Adrenal gland (tissue), 12 donors: ENCODE results near the gene ELF1. TPM values are rescaled to one million over a fixed set of nuclear protein-coding genes. Genes with fewer than 3 reads are reported as not detected.

ENCODE experiments used
- DNase-seq, 7 donors: peaks; one replicate each; pipeline ENCODE4 v3.0.0-alpha.2; 2019 to 2020
- H3K27ac ChIP-seq, 5 donors: fragments of 200-600 bp; sonication (generic) in 4 of 5; 1 replicate in 3 of 5; 2 replicates in 2 of 5; pipeline versions ENCODE4 v1.5.1 to v1.8.0; 2016 to 2020; ENCODE audit warnings: mild to moderate bottlenecking in 1 of 5
- H3K27me3 ChIP-seq: fragments of 200-600 bp; 2 replicates; pipeline ENCODE4 v1.8.0; 2021
- H3K36me3 ChIP-seq, 2 donors: fragments of 200-600 bp; replicated peaks in 1 of 2; 1 replicate in 1 of 2; 2 replicates in 1 of 2; pipeline versions ENCODE4 v1.5.1 to v1.8.0; 2018 to 2022
- H3K4me1 ChIP-seq, 2 donors: fragments of 200-600 bp; replicated peaks in 1 of 2; 1 replicate in 1 of 2; 2 replicates in 1 of 2; pipeline versions ENCODE4 v1.5.1 to v1.8.0; 2018 to 2021
- H3K4me3 ChIP-seq, 4 donors: fragments of 200-600 bp; sonication (generic) in 3 of 4; one replicate each; pipeline ENCODE4 v1.5.1; 2016 to 2018
- H3K9me3 ChIP-seq, 3 donors: fragments of 200-600 bp; sonication (generic) in 1 of 3; replicated peaks in 1 of 3; 1 replicate in 2 of 3; 2 replicates in 1 of 3; pipeline versions ENCODE4 v1.5.1 to v1.8.0; 2016 to 2021
- POLR2A ChIP-seq, 2 donors: fragments of 450-650 bp; IDR thresholded peaks; one replicate each; pipeline ENCODE4 v1.6.1; 2017; ENCODE audit warnings: antibody characterized with exemption in 2 of 2, mild to moderate bottlenecking in 2 of 2, moderate library complexity in 1 of 2
- WGBS, 4 donors: extraction: QIAGEN DNeasy Blood & Tissue Kit in 2 of 4; methylation state at CpG; one replicate each; pipeline versions ENCODE4 v1.1.5 to v1.1.7; 2013 to 2017; 5-methylcytosine and 5-hydroxymethylcytosine counted together
- intact Hi-C, 2 donors: fragments of 100-400 bp; cut with DNase I; formaldehyde crosslinking; loops; one replicate each; pipeline versions ENCODE4 v1.14.1 to v1.15.0; 2022 to 2023
- polyA plus RNA-seq, 3 donors: library from polyadenylated mRNA; stranded (reverse); fragments of 200-250 nt in 2 of 3; fragments of 350-450 nt in 1 of 3; fragmentation: Illumina TruSeq in 1 of 3; extraction: RNeasy Lipid Tissue Mini Kit (QIAGEN cat#74804) in 1 of 3; gene quantifications; one replicate each; pipeline ENCODE4 v1.2.3, GENCODE V29; 2013 to 2014
- total RNA-seq, 9 donors: library from RNA; depleted of rRNA in 4 of 9; stranded (reverse); fragments of >200 nt in 4 of 9; fragments of 120-200 nt in 1 of 9; fragmentation: NEBNext Ultra II Directional in 1 of 9; extraction: Animal tissue kit (Norgen Biotek cat#: 25700) in 1 of 9; gene quantifications; one replicate each; pipeline versions ENCODE4 v1.1.0 to v1.2.4, GENCODE V29; 2013 to 2023
- TF ChIP-seq, protein P1 (sequence below), 6 experiments: fragments of 450-650 bp in 4 of 6; fragments of 200-600 bp in 2 of 6; sonication (generic) in 1 of 6; IDR thresholded peaks; 1 replicate in 5 of 6; 2 replicates in 1 of 6; pipeline versions ENCODE4 v1.5.1 to v1.8.0; 2016 to 2021; ENCODE audit warnings: antibody characterized with exemption in 6 of 6, mild to moderate bottlenecking in 2 of 6, moderate library complexity in 1 of 6
- donor health status: healthy with polysubstance abuse.
- donor health status: Bipolar disorder and iron deficiency.
- donor health status: DM: yes; HTN: yes; CAD: no.
- donor health status: DM: no; HTN: no; CAD: no.
- donor health status: DM: no; HTN: no; CAD: no.
- donor health status: DM: yes; HTN: yes; CAD: no.

Gene ELF1
- total and polyA plus RNA-seq, 12 donors = 6.3 to 64.3 (median 51.7) TPM

DNA sequence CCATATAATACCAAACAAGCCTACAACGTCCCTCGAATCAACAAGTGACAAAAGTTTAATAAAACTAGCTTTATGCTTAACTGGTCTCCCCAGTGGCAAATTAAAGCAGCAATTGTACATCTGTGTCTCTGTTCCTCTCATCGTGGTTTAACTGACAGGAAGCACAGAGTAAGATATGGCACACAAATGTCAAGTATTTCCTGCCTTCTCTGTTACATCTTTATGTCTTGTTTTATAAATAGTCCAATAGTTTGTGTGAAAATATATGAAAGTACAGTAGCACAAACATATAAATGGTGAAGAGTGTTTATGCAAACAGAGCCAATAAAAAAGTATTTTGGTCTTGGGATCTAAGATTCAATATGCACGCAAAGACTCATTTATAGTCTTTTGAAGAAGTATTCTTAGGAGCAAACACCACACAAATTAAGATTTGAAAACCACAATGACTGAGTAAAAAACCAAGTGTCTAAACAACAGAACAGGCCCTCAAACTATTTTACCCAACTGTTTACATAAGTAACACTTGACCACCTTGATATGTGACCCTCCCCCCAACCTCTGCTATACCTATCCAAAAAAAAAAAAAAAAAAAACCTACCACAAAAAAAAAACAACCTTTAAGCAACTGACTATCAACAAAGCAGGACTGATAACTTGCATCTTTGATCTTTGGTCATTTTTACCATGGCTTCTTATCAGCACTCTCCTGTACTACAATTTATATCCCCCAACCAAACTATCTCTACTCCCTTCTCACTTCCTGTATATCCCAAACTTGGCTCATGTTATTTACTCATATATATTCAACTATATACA, 14.0 kb downstream of the ELF1 start:
- no peaks in the 10 kb centered on the region for H3K27me3 ChIP-seq
- WGBS, 4 donors = 56 to 63% (median 59%) methylated on average over 4 of the region's 4 CpGs
- intact Hi-C loops = no loop called here
- TF ChIP-seq, protein P1, sequence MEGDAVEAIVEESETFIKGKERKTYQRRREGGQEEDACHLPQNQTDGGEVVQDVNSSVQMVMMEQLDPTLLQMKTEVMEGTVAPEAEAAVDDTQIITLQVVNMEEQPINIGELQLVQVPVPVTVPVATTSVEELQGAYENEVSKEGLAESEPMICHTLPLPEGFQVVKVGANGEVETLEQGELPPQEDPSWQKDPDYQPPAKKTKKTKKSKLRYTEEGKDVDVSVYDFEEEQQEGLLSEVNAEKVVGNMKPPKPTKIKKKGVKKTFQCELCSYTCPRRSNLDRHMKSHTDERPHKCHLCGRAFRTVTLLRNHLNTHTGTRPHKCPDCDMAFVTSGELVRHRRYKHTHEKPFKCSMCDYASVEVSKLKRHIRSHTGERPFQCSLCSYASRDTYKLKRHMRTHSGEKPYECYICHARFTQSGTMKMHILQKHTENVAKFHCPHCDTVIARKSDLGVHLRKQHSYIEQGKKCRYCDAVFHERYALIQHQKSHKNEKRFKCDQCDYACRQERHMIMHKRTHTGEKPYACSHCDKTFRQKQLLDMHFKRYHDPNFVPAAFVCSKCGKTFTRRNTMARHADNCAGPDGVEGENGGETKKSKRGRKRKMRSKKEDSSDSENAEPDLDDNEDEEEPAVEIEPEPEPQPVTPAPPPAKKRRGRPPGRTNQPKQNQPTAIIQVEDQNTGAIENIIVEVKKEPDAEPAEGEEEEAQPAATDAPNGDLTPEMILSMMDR (IDR thresholded peaks at IDR 0.05) = no peak
- no peak for TF ChIP-seq POLR2A (IDR thresholded peaks at IDR 0.05)
- H3K4me1 ChIP-seq = peaks cover 0 to 37% of the 10 kb centered on the region in 2 donors
- no peaks in the 10 kb centered on the region for H3K36me3 ChIP-seq
- DNase-seq = no peak
- no peak overlapping the region for H3K4me3 ChIP-seq
- H3K27ac ChIP-seq = no peak overlapping the region
- H3K9me3 ChIP-seq = no peaks in the 10 kb centered on the region

DNA sequence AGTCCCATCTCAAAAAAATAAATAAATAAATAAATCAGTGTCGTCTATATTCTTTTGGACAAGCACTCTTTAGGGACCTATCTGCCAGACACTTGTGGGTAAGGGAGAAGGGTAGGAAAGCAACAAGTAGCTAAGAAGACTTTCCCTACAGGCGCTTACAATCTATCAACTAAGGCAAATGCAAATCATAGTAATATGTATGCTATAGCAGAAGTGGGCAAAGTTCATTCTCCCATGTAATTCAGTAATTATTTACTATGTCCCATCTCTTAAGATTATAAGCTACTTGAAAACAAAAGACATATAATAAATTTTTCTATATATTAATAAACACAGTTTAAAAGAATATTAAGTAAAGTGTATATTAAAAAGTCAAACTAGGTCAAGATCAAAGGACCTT, 16.5 kb downstream of the ELF1 start:
- Histone ChIP-seq H3K27me3 (no peaks in the 10 kb centered on the region), H3K27ac (no peak overlapping the region), H3K4me1 (peaks cover 0 to 30% of the 10 kb centered on the region in 2 donors), H3K36me3 (no peaks in the 10 kb centered on the region), H3K9me3 (no peaks in the 10 kb centered on the region), H3K4me3 (no peak overlapping the region)
- intact Hi-C loops = no loop called here
- no peak for DNase-seq
- WGBS, 4 donors = 93 to 98% (median 96%) methylated on average over 2 of the region's 2 CpGs
- TF ChIP-seq, protein P1 (IDR thresholded peaks at IDR 0.05) = no peak
- no peak for TF ChIP-seq POLR2A (IDR thresholded peaks at IDR 0.05)

DNA sequence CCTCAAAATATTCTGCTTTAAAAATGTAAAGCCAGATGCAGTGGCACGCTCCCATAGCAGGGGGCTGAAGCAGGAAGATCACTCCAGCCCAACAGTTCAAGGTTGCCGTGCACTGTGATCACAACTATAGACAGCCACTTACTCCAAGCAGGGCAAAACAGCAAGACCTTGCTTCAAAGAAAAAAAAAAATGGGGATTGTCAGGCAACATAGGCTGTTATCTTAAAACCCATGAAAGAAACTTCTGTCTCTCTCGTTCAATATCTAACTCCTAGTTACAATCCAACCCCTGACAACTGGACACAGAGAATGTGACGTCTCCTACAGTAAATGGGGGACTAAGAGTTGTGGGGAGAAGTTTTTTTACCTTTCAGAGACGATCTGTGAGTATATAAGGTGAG, 17.4 kb downstream of the ELF1 start:
- no peak for DNase-seq
- no peak overlapping the region for H3K27ac ChIP-seq
- WGBS, 4 donors = 78 to 87% (median 81%) methylated on average over 5 of the region's 5 CpGs
- intact Hi-C loops = no loop called here
- H3K4me1 ChIP-seq = peaks cover 0 to 30% of the 10 kb centered on the region in 2 donors
- no peak overlapping the region for H3K4me3 ChIP-seq
- no peaks in the 10 kb centered on the region for H3K36me3 ChIP-seq
- H3K27me3 ChIP-seq = no peaks in the 10 kb centered on the region
- H3K9me3 ChIP-seq = no peaks in the 10 kb centered on the region
- TF ChIP-seq, protein P1 (IDR thresholded peaks at IDR 0.05) = no peak
- no peak for TF ChIP-seq POLR2A (IDR thresholded peaks at IDR 0.05)

DNA sequence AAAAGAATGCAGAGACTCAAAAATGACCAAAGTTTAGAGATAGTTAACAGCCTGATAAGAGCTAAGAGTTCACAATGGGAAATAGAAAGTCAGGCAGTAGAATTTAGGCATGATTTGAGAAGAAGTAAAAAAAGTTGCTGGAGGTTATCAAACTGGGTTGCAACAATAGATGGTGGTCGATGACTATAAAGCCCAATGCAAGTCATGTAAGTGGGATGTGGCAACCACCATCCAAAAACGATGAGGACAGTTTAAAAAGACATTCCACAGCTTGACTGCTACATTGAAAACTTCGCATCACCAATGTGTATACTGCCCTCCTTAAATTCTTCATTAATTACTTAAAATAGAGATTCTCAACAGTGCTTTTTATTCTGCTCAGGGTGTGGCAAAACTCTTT, 19.7 kb downstream of the ELF1 start:
- no peaks in the 10 kb centered on the region for H3K9me3 ChIP-seq

More for the DNA sequence above, 19.7 kb downstream of the ELF1 start:
- intact Hi-C loops = no loop called here
- WGBS, 4 donors = 79 to 89% (median 81%) methylated on average over 3 of the region's 3 CpGs
- Histone ChIP-seq H3K4me1 (peaks cover 0 to 22% of the 10 kb centered on the region in 2 donors), H3K4me3 (no peak overlapping the region), H3K27ac (no peak overlapping the region), H3K27me3 (no peaks in the 10 kb centered on the region), H3K36me3 (no peaks in the 10 kb centered on the region)
- no peak for DNase-seq
- no peak for TF ChIP-seq POLR2A (IDR thresholded peaks at IDR 0.05)
- TF ChIP-seq, protein P1 (IDR thresholded peaks at IDR 0.05) = no peak
